ENCODE data around the gene PDRG1. TPM values are rescaled to one million over a fixed set of nuclear protein-coding genes. Genes with fewer than 3 reads are reported as not detected.
"Not testable (repeated sequence)": the region's sequence is repeated elsewhere in the genome, so short reads cannot be mapped to it uniquely, and the experiment has no call there.

PDRG1 gene
- total and polyA plus RNA-seq, 7 donors = 7.8 to 37.5 (median 12.9) TPM

DNA sequence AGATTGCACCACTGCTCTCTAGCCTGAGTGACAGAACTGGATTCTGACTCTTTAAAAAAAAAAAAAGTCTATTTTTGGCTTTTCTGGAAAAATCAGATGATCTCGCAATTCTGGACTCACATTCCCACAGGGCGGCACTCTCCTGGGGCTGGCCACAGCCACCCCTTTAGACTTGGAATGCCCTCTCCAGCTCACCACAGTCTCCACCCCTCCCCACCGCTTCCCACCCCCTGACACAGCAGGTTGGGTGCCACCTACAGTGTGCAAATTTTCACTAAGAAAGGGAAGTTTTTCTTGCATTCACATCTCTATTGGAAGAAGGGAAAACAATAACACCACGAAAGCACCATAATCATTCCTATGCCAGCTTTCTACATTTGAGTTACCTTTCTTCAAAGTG is 15.4 kb downstream of the PDRG1 start:
- TF ChIP-seq, protein P1, sequence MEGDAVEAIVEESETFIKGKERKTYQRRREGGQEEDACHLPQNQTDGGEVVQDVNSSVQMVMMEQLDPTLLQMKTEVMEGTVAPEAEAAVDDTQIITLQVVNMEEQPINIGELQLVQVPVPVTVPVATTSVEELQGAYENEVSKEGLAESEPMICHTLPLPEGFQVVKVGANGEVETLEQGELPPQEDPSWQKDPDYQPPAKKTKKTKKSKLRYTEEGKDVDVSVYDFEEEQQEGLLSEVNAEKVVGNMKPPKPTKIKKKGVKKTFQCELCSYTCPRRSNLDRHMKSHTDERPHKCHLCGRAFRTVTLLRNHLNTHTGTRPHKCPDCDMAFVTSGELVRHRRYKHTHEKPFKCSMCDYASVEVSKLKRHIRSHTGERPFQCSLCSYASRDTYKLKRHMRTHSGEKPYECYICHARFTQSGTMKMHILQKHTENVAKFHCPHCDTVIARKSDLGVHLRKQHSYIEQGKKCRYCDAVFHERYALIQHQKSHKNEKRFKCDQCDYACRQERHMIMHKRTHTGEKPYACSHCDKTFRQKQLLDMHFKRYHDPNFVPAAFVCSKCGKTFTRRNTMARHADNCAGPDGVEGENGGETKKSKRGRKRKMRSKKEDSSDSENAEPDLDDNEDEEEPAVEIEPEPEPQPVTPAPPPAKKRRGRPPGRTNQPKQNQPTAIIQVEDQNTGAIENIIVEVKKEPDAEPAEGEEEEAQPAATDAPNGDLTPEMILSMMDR (IDR thresholded peaks at IDR 0.05) = no peak
- no peaks in the 10 kb centered on the region for H3K4me1 ChIP-seq
- H3K4me3 ChIP-seq = no peak overlapping the region
- DNase-seq (no peak), ATAC-seq (no peak)
- no peaks in the 10 kb centered on the region for H3K9me3 ChIP-seq
- H3K27ac ChIP-seq = no peak overlapping the region
- intact Hi-C loops (cut with DNase I) = no loop called here
- H3K27me3 ChIP-seq (ENCODE audit: insufficient read depth in 3 of 3, low read length in 2 of 3) = no peaks in the 10 kb centered on the region
- WGBS, 3 donors = 77 to 80% (median 78%) methylated on average over 4 of the region's 4 CpGs
- H3K36me3 ChIP-seq (ENCODE audit: insufficient read depth in 1 of 2, low read depth in 1 of 2) = no peaks in the 10 kb centered on the region

DNA sequence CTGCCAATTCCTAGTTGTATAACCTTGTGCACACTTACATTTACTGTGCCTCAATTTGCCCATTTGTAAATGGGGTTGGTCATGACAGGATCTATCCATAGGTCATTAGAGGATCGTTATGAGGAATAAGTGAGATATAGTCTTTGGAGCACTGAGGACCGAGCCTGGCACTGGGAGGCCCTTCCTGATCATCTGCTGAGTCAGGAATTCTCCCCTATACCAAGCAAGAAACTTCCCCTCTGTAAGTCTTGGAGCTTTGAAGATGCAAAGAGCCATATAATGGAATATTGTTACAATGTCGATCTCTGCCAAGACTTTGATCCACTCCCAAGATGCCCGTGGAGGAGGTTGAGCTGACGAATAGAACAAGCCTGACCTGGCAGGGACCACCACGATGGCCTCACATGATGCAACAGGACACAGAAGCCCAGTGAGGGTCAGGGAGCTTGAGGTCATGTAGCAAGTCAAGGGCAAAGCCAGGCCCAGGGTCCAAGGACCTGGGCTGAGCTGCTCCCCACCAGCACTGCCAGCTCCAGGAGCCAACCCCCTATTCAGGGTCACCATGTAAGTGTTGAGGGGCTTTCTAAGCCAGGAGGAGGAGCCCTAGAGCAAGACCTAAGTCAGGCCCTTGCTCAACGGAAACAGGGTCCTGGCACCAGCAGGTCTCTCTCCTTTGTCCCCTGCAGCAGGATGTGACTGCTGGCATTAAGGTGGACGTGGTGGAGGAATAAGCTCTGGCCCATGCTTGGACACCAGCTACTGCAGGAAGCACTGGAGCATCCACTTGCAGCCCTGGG is 16.7 kb downstream of the PDRG1 start:
- Histone ChIP-seq H3K27ac (no peak overlapping the region), H3K36me3 (ENCODE audit: insufficient read depth in 1 of 2, low read depth in 1 of 2) (no peaks in the 10 kb centered on the region), H3K9me3 (no peaks in the 10 kb centered on the region), H3K4me3 (no peak overlapping the region), H3K27me3 (ENCODE audit: insufficient read depth in 3 of 3, low read length in 2 of 3) (no peaks in the 10 kb centered on the region), H3K4me1 (no peaks in the 10 kb centered on the region)
- DNase-seq (no peak), ATAC-seq (no peak)
- intact Hi-C loops (cut with DNase I) = no loop called here
- TF ChIP-seq, protein P1 (IDR thresholded peaks at IDR 0.05) = no peak
- WGBS, 3 donors = 60 to 68% (median 66%) methylated on average over 8 of the region's 8 CpGs

DNA sequence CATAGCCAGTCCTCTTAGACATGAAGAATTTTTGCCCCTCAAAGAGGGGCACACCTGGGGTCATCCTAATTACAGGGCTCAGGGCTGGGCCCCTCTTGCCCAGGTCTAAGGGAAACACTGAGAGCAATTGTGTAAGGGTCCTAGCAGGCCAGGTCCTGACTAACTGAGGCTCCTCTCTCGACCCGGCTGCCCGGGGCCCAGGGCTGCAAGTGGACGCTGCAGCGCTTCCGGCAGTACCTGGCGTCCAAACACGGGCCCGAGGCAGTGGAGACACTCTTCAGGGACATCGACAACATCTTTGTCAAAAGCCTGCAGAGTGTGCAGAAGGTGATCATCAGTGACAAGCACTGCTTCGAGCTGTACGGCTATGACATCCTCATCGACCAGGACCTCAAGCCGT is 17.4 kb downstream of the PDRG1 start:
- WGBS, 3 donors = 86 to 91% (median 88%) methylated on average over 14 of the region's 14 CpGs

DNA sequence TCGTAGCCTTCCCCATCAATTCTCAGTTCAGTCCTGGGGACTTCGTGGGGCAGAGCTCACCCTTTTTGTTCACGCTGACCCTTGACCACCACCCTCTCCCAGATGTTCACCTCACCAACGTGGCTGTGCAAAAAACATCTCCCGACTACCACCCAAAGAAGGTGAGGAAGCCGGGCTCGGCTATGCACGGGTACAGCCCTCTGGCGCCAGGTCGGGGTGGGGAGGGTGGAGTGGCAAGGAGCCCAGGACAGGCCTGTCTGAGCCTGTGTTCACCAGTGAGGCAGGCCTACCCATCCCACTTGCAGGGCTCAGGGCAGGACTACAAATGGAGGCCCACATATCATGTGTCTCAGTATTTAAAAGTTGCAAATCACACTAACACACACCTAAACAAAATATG is 18.1 kb downstream of the PDRG1 start:
- H3K9me3 ChIP-seq = no peaks in the 10 kb centered on the region
- TF ChIP-seq, protein P1 (IDR thresholded peaks at IDR 0.05) = no peak

More for the DNA sequence above, 17.4 kb downstream of the PDRG1 start:
- H3K27ac ChIP-seq = no peak overlapping the region
- no peak overlapping the region for H3K4me3 ChIP-seq
- H3K9me3 ChIP-seq = no peaks in the 10 kb centered on the region
- intact Hi-C loops (cut with DNase I) = no loop called here
- TF ChIP-seq, protein P1 (IDR thresholded peaks at IDR 0.05) = no peak
- H3K36me3 ChIP-seq (ENCODE audit: insufficient read depth in 1 of 2, low read depth in 1 of 2) = no peaks in the 10 kb centered on the region
- H3K4me1 ChIP-seq = no peaks in the 10 kb centered on the region
- DNase-seq (no peak), ATAC-seq (no peak)
- no peaks in the 10 kb centered on the region for H3K27me3 ChIP-seq (ENCODE audit: insufficient read depth in 3 of 3, low read length in 2 of 3)

DNA sequence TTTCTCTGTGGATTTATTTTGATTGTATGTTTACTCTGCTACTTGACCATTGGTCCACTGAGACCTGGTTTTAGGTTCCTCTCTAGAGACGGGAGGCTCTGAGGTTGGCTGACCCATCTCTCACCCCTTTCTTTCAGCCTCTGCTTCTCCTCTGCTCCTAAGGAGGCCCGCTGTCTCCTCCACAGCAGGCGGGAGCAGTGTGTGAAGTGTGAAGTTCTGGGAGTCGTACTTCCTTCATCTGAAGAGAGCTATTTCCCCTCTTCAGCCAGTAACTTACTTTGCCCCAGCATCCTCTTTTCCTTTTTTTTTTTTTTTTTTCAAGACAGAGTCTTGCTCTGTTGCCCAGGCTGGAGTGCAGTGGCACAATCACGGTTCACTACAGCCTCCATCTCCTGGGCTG is 21.1 kb downstream of the PDRG1 start:
- WGBS, 3 donors = 35 to 39% (median 37%) methylated on average over 5 of the region's 5 CpGs

More for the DNA sequence above, 18.1 kb downstream of the PDRG1 start:
- ATAC-seq (no peak), DNase-seq (no peak)
- 81 to 87% (median 82%) methylated on average over 10 of the region's 10 CpGs for WGBS, 3 donors
- Histone ChIP-seq H3K4me3 (no peak overlapping the region), H3K27ac (no peak overlapping the region), H3K4me1 (no peaks in the 10 kb centered on the region), H3K36me3 (ENCODE audit: insufficient read depth in 1 of 2, low read depth in 1 of 2) (no peaks in the 10 kb centered on the region), H3K27me3 (ENCODE audit: insufficient read depth in 3 of 3, low read length in 2 of 3) (no peaks in the 10 kb centered on the region)
- intact Hi-C loops (cut with DNase I) = no loop called here

DNA sequence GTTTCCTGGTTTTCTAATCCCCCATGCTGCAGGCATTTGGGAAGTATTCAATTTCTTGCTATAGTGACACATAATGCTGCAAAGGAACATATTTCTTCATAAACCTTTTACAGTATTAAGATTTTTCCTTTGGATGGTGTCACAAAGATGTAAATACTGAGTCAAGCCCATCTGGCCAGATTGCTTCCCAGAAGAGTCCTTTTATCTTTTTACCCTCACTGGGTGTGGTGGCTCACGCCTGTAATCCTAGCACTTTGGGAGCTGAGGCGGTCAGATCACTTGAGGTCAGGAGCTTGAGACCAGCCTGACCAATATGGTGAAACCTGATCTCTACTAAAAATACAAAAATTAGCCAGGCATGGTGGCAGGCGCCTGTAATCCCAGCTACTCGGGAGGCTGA is 22.2 kb downstream of the PDRG1 start:
- ATAC-seq; H3K36me3 ChIP-seq (ENCODE audit: insufficient read depth in 1 of 2, low read depth in 1 of 2); H3K27me3 ChIP-seq (ENCODE audit: insufficient read depth in 3 of 3, low read length in 2 of 3); H3K27ac ChIP-seq; H3K4me1 ChIP-seq; H3K9me3 ChIP-seq; H3K4me3 ChIP-seq; intact Hi-C loops (cut with DNase I); DNase-seq: not testable (repeated sequence)
- 37 to 54% (median 37%) methylated on average over 4 of the region's 4 CpGs for WGBS, 3 donors

More for the DNA sequence above, 21.1 kb downstream of the PDRG1 start:
- Histone ChIP-seq H3K27ac (no peak overlapping the region), H3K9me3 (no peaks in the 10 kb centered on the region), H3K36me3 (ENCODE audit: insufficient read depth in 1 of 2, low read depth in 1 of 2) (no peaks in the 10 kb centered on the region), H3K27me3 (ENCODE audit: insufficient read depth in 3 of 3, low read length in 2 of 3) (no peaks in the 10 kb centered on the region), H3K4me3 (no peak overlapping the region), H3K4me1 (no peaks in the 10 kb centered on the region)
- DNase-seq (no peak), ATAC-seq (no peak)
- intact Hi-C loops (cut with DNase I) = no loop called here
- TF ChIP-seq, protein P1 (IDR thresholded peaks at IDR 0.05) = no peak

All from psoas muscle (tissue), 8 donors.